ENCODE data around the gene SMC6.

DNA sequence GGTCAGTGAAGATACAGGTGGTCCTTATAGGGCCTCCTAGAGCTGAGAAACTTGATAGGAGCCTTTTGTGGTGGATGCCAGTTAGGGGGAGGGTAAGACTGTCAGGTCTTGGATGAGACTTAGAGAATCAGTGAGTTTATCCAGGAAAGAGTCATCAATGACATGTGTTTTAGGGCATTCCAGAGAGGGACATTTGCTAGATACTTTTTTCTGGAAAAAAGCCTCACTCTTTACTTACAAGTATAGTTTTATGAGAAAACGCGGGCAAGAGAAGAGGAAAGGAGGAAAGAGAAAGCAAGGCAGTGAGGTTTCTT, 38.2 kb upstream of the SMC6 start:
- TF ChIP-seq POLR2AphosphoS5 (IDR thresholded peaks at IDR 0.05; ENCODE audit: low read depth, low read length) (no peak), POLR2A (IDR thresholded peaks at IDR 0.05; ENCODE audit: low read depth, low read length) (no peak)

Data from GM12892 (cell line).